ENCODE measurements around the gene TMPRSS11F. TPM values are rescaled to one million over a fixed set of nuclear protein-coding genes. Genes with fewer than 3 reads are reported as not detected.

Gene TMPRSS11F
- polyA plus RNA-seq, result not detected in 2 replicates
- not detected in 2 replicates for polyA minus RNA-seq

- Histone ChIP-seq H3K79me2 (replicated peaks; ENCODE audit: insufficient read depth, low read length) (no peaks in the 10 kb centered on the region), H3K4me3 (ENCODE audit: low read length) (no peak within 1 kb of the TSS), H3K4me2 (ENCODE audit: low read length) (no peak within 1 kb of the TSS), H3K9me3 (ENCODE audit: low read length) (no peaks in the 10 kb centered on the region), H3K27me3 (ENCODE audit: insufficient read depth, low read depth, low read length) (no peaks in the 10 kb centered on the region), H3F3A (ENCODE audit: insufficient read depth, low read length, poor library complexity, severe bottlenecking) (no peaks in the 10 kb centered on the region), H3K9ac (ENCODE audit: low read length) (no peak within 1 kb of the TSS), H2AFZ (ENCODE audit: low read depth, low read length) (no peak within 1 kb of the TSS), H3K27ac (ENCODE audit: low read length) (no peak within 1 kb of the TSS), H3K36me3 (ENCODE audit: insufficient read depth, low read length) (no peaks in the 10 kb centered on the region), H3K9me2 (ENCODE audit: insufficient read depth, low read length) (no peaks in the 10 kb centered on the region), H4K20me1 (ENCODE audit: insufficient read depth) (no peaks in the 10 kb centered on the region)
- no peak for TF ChIP-seq CTCF (IDR thresholded peaks at IDR 0.05; ENCODE audit: poor library complexity, severe bottlenecking)
- no peak for TF ChIP-seq EZH2 (IDR thresholded peaks at IDR 0.05; ENCODE audit: borderline replicate concordance, insufficient read depth, low read length, poor library complexity, severe bottlenecking)
- TF ChIP-seq EP300 (conservative IDR thresholded peaks at IDR 0.05; ENCODE audit: poor library complexity, severe bottlenecking), result no peak
- TF ChIP-seq SMC3 (conservative IDR thresholded peaks at IDR 0.05; ENCODE audit: poor library complexity), result no peak
- no peak for TF ChIP-seq REST (IDR thresholded peaks at IDR 0.05; ENCODE audit: borderline replicate concordance)
- no peak for TF ChIP-seq MXI1 (conservative IDR thresholded peaks at IDR 0.05; ENCODE audit: poor library complexity, severe bottlenecking)
- no peak for TF ChIP-seq TAF1 (IDR thresholded peaks at IDR 0.05; ENCODE audit: low read depth)
- TF ChIP-seq RAD21 (conservative IDR thresholded peaks at IDR 0.05), result no peak
- TF ChIP-seq POLR2AphosphoS5 (IDR thresholded peaks at IDR 0.05), result no peak
Measured at GRCh38 chr4:68129793-68130192, at the start of gene TMPRSS11F. Gene TMPRSS11F (minus strand): TSS chr4:68129869. CDS start chr4:68129820, 49 bp downstream.

- Histone ChIP-seq H4K20me1 (ENCODE audit: insufficient read depth) (no peaks in the 10 kb centered on the region), H3F3A (ENCODE audit: insufficient read depth, low read length, poor library complexity, severe bottlenecking) (no peaks in the 10 kb centered on the region), H3K27me3 (ENCODE audit: insufficient read depth, low read depth, low read length) (no peaks in the 10 kb centered on the region), H3K27ac (ENCODE audit: low read length) (no peak overlapping the region), H2AFZ (ENCODE audit: low read depth, low read length) (no peak overlapping the region), H3K36me3 (ENCODE audit: insufficient read depth, low read length) (no peaks in the 10 kb centered on the region), H3K9me2 (ENCODE audit: insufficient read depth, low read length) (no peaks in the 10 kb centered on the region), H3K4me3 (ENCODE audit: low read length) (no peak overlapping the region), H3K79me2 (replicated peaks; ENCODE audit: insufficient read depth, low read length) (no peaks in the 10 kb centered on the region), H3K4me2 (ENCODE audit: low read length) (no peak overlapping the region), H3K9me3 (ENCODE audit: low read length) (no peaks in the 10 kb centered on the region), H3K9ac (ENCODE audit: low read length) (no peak overlapping the region)
- TF ChIP-seq REST (IDR thresholded peaks at IDR 0.05; ENCODE audit: borderline replicate concordance), result no peak
- no peak for TF ChIP-seq SMC3 (conservative IDR thresholded peaks at IDR 0.05; ENCODE audit: poor library complexity)
- no peak for TF ChIP-seq EP300 (conservative IDR thresholded peaks at IDR 0.05; ENCODE audit: poor library complexity, severe bottlenecking)
- TF ChIP-seq EZH2 (IDR thresholded peaks at IDR 0.05; ENCODE audit: borderline replicate concordance, insufficient read depth, low read length, poor library complexity, severe bottlenecking), result no peak
- TF ChIP-seq MXI1 (conservative IDR thresholded peaks at IDR 0.05; ENCODE audit: poor library complexity, severe bottlenecking), result no peak
- no peak for TF ChIP-seq POLR2AphosphoS5 (IDR thresholded peaks at IDR 0.05)
Measured at GRCh38 chr4:68176904-68177303, 47.2 kb upstream of the TMPRSS11F start.

Measured in neural cell (in vitro differentiated cells).